NCI-H1105 (cell line): Measurements from ENCODE around the gene MAT2B.

Experiments
- DNase-seq: peaks from one replicate; lab custom pipeline; 2025; lab: John Stamatoyannopoulos, UW

Gene MAT2B

DNA sequence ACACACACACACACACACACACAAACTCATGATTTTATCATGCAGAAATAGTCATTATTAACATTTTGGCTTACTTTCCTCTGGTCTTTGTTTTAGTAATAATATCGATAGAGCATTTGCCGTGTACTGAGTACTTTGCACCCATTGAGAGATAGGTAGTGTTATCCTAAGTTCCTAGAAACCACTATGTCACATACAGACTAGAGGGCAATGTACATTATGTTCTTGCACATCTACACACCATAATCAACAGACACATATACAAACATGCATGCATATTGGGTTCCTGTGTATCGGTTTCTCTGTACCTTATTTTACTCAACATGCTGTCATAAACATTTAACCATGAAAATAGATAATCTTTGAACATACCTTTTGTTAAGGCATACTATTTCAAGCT is 45.7 kb downstream of the MAT2B start:
- no peak for DNase-seq

DNA sequence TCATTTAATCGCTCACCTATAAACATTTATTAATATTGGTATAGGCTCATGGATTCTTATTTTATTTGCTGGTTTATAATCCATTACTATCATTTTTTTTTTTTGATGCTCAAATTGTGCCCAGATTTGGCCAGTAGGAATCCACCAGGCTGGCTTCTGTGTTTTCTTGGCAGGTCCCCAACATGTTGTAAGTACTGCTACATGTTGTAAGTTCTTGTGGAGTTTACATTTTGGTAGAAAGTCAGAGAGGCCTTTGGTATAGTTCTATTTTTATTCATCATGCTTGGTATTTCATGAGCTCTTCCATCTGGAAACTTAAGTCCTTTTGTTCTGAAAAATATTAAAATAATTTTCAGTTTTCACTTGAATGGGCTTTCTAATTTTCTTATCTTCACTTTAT is 47.1 kb downstream of the MAT2B start:
- no peak for DNase-seq

DNA sequence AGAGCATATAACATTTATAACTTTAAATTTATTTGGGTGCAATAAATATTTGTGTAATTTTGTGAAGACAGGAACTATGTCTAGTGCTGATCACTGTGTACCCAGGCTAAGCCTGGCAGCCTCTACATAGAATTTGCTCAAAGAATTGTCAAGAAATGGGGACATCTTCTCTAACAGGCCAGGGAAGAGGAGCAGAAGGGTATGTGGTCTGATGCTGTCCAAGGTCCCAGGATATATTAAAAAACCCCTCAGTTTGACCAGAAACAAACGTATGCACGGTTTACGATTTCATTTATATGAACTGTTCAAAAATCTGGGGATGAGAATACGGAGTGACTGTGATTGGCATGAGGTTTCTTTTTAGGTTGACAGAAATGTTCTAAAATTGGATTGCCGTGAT is 55.9 kb downstream of the MAT2B start:
- DNase-seq: no peak

DNA sequence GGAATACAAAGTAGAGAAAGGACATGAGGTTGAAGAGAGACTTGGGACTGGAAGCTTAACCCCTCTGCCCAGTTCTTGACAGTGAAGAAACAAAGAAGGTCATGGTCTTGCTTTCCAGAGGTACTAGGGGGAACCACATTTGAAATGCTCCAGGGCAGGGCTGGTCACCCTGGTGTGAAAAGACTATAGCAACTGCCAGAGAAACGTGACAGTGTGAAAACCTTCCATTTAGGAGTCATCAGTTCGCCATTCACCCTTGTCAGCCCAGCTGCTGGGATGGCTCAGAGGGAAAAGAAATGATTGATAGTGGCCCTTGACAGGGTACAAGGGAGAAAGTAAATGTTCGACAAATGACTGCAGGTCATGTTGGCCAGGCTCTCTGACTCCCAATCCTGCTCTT is 56.7 kb downstream of the MAT2B start:
- no peak for DNase-seq

DNA sequence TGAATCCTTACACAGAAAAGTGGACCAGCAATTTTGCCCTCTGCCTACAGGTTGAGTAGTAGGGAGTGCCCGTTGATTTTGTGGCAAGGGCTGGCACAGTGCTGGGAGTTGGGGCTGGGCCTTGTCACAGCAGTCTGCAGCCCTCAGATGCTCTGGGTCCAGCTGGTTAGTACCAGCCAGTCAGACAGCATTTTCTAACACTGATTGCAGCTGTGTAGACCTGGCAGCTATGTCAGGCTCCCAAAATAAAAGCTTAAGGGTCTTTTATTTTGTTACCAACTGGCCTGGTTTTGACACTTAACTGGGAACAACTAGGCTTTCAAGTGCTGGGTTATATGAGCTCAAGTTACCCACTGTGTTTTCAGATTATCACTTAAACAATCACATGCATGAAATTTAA is 57.7 kb downstream of the MAT2B start:
- no peak for DNase-seq

DNA sequence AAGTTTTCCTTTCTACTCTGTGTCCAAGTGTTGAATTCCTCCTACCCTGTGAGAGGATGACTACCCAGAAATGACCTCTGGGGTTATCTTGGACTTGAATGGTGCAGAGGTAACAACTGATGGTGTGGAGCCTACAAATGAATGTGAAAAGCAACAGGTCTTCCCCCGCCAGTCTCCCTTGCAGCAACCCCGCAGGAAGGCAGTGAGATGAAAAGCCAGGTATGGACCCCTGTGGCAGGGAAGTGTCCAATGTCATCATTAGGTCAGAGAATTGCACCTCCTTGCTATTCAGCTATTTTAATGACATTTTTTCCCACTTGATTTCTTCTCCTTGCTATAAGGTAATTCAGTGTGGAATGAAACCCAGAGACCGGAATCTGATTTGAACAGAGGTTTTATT is 58.5 kb downstream of the MAT2B start:
- no peak for DNase-seq

DNA sequence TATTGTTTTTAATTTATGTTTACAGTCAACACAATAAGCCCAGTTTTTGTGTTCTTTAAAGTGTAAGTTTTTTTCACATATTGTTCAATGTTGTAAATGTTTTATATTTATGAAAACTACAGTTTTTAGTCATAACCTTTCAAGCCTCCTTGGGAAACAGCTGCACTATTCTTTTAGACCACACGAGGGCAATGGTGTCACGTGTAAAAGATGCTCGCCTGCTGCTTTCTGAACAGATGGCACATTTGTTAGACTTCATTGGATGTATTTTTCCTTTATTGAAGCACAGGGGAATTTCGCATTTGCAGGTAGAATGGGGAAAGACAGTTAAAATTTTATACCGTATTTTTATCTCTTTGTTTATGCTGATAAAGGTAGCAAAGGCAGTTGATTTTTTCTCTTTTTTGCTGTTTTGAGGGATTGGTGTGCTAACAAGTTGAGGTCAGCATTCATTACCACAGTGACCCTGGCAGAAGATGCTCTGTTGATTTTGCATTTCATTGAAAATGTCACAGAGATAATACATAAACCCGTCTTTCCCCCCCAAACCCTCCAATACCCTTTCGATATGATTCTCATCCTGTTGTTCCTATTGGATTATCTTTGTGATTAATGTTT is 59.0 kb downstream of the MAT2B start:
- no peak for DNase-seq

DNA sequence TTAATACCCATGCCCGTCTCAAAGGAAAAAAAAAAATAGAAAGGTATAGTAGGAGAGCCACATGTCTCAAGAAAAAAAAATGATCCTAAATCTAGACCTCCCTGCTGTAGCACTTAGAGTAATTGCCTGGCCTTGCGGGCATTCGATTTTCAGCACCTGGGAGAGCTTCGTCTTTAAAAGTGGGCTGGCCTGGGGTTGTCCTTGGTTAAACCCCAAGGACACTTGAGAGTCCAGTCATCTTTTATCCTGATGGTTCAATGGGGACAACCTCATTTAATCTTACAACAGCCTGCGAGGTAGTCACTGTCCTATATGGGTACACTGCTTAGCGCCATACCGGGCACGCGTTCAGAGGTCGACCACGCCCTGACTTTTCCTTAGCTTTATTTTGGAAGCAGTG is 60.1 kb downstream of the MAT2B start:
- DNase-seq: no peak

DNA sequence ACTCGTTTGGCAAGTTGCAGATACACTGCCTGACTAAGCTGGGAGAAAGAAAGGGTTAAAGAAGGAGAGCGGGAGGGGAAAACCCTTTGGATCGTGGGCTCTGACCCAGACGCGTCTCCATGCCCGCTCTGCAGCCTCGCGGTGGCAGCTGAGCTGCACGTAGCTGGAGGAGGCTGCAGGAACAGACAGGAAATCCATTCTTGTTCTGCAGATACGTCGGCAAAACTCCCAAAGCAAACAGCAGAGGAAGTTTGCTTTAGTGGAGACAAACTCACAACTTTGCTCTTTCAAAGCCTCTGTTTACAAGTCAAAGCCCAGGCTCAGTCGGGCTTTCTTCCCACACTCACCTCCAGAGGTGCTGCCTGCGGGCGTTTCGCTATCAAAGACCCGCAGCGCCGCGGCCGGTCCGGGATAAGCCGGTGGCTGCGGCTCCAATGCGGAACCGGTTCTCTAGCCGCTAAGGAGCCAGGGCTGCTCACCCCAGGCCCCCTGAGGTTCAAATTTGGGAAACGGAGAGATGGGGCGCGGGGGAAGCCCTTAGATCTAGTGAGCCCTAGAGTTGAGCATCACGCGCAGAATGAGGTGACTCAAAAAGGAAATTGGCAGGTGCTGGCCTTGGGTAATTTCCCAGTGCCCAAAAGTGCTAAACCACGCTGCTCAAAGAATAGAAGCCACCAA is 60.7 kb downstream of the MAT2B start:
- no peak for DNase-seq

DNA sequence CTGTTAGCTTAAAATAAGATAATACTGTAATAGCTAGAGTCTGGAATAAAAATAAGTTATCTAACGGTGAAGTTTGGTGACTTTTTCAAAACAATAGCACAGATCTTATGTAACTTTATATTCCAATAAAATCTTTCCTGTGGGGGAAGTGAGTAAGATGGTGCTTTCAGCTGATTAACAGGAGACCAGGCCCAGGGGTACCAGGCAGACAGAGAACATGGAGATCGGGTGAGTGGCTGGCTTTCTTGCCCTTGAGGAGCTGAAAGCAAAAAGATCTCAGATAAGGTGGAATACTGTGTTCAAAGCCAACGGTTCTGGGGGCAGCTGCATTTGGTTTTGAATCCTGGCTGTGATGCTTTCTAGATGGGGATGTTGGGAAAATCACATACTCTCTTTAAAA is 61.3 kb downstream of the MAT2B start:
- no peak for DNase-seq

DNA sequence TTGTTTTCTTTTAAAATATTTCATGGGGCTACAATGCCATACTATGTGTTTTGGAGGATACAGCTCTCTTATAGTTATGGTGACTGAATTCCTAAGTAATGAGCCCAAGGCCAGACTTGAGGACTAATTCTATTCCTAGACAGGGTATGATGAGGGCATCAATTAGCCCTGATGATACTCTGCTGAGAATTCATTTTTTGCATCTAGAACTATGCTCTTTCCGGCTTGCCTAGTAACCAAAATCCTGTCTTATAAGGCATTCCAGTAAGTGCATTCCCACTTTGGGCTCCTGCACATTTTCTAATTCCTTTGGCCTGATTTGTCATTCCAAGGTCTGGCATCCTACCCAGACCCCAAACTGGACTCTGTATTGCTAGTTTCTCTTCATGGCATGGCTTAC is 62.4 kb downstream of the MAT2B start:
- no peak for DNase-seq
